ENCODE data around the gene ALDH2.

GRCh38 chr12:111768159-111768895 is 1.6 kb downstream of the ALDH2 start:
- TF ChIP-seq, protein P1, sequence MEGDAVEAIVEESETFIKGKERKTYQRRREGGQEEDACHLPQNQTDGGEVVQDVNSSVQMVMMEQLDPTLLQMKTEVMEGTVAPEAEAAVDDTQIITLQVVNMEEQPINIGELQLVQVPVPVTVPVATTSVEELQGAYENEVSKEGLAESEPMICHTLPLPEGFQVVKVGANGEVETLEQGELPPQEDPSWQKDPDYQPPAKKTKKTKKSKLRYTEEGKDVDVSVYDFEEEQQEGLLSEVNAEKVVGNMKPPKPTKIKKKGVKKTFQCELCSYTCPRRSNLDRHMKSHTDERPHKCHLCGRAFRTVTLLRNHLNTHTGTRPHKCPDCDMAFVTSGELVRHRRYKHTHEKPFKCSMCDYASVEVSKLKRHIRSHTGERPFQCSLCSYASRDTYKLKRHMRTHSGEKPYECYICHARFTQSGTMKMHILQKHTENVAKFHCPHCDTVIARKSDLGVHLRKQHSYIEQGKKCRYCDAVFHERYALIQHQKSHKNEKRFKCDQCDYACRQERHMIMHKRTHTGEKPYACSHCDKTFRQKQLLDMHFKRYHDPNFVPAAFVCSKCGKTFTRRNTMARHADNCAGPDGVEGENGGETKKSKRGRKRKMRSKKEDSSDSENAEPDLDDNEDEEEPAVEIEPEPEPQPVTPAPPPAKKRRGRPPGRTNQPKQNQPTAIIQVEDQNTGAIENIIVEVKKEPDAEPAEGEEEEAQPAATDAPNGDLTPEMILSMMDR (IDR thresholded peaks at IDR 0.05), result no peak
- TF ChIP-seq POLR2A (IDR thresholded peaks at IDR 0.05), result no peak
- TF ChIP-seq EP300 (IDR thresholded peaks at IDR 0.05), result no peak

Measured in tibial nerve (tissue), 4 donors.